Amygdala (tissue), 56 donors: ENCODE data around the gene LTBR.
A peak's percentile ranks its signal among the peaks of the same experiment; 100 is the strongest.
"Not testable (repeated sequence)": the region's sequence is repeated elsewhere in the genome, so short reads cannot be mapped to it uniquely, and the experiment has no call there.

Experiments used
- DNase-seq, 56 donors: peaks; one replicate each; lab custom pipeline; 2025; lab: John Stamatoyannopoulos, UW

The LTBR gene

GRCh38 chr12:6383572-6384498, at the start of gene LTBR:
TSS of gene LTBR (plus strand) at chr12:6384162. CDS start at chr12:6384359, 197 bp downstream.
- DNase-seq: peak in 48 of 56 donors; percentile 11 to 76 (median 50)

GRCh38 chr12:6334359-6334758, 49.6 kb upstream of the LTBR start:
- DNase-seq: no peak

GRCh38 chr12:6334940-6335450, 49.0 kb upstream of the LTBR start:
- DNase-seq: no peak

GRCh38 chr12:6335451-6336078, 48.4 kb upstream of the LTBR start:
- DNase-seq: peak in 12 of 56 donors; percentile 13 to 72 (median 38)

- DNase-seq: peak in 46 of 56 donors; percentile 21 to 89 (median 65)
Measured at GRCh38 chr12:6336079-6336888, 47.7 kb upstream of the LTBR start.

GRCh38 chr12:6336889-6337853, 46.8 kb upstream of the LTBR start:
- DNase-seq: no peak

GRCh38 chr12:6337958-6338433, 46.0 kb upstream of the LTBR start:
- DNase-seq: no peak

- DNase-seq: not testable (repeated sequence)
Measured at GRCh38 chr12:6338536-6338935, 45.4 kb upstream of the LTBR start.

GRCh38 chr12:6338955-6339354, 45.0 kb upstream of the LTBR start:
- no peak for DNase-seq

GRCh38 chr12:6340032-6340638, 43.8 kb upstream of the LTBR start:
- DNase-seq: no peak

GRCh38 chr12:6340745-6341416, 43.1 kb upstream of the LTBR start:
- no peak for DNase-seq

GRCh38 chr12:6341417-6342139, 42.4 kb upstream of the LTBR start, which contains the start of gene TNFRSF1A:
TSS of gene TNFRSF1A (minus strand) at chr12:6342076. CDS start at chr12:6341814, 262 bp downstream.
- DNase-seq: peak in 17 of 56 donors; percentile 22 to 54 (median 39)

- no peak for DNase-seq
Measured at GRCh38 chr12:6342140-6342889, 41.6 kb upstream of the LTBR start.

GRCh38 chr12:6343518-6343917, 40.4 kb upstream of the LTBR start:
- DNase-seq: no peak

GRCh38 chr12:6344101-6344660, 39.8 kb upstream of the LTBR start:
- DNase-seq: not testable (repeated sequence)
